ENCODE measurements around the gene STK25. TPM values are rescaled to one million over a fixed set of nuclear protein-coding genes. Genes with fewer than 3 reads are reported as not detected.
A peak's percentile ranks its signal among the peaks of the same experiment; 100 is the strongest.

The STK25 gene
- 100 to 1,000 TPM; 189 to 222 (median 210) TPM for polyA plus RNA-seq (ENCODE audit: insufficient read length in 4 of 4)

- DNase-seq (ENCODE audit: low read depth in 4 of 4, low spot score in 2 of 4): peak; percentile 81 to 96 (median 95)
Observed at GRCh38 chr2:241508240-241509154, at the start of gene STK25. STK25 (minus strand) TSS chr2:241508584; CDS start chr2:241508035, 549 bp downstream.

DNA sequence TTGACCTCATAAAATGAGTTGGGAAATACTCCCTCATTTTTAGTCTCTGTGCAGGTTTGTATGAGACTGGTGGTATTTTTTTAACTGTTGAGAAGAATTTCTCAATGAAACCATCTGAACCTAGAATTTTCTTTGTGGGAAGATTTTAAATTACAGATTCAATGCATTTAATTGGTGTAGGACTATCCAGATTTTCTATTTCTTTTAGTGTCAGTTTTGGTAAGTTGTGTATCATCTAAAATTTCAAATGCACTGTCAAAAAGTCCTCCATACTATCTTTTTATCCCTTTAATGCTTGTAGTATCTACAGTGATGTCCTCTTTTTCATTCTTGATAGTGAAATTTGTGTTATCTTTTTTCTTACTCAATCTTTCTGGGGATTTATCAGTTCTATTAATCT, 48.4 kb upstream of the STK25 start:
- no peak for DNase-seq (ENCODE audit: low read depth in 4 of 4, low spot score in 2 of 4)

DNA sequence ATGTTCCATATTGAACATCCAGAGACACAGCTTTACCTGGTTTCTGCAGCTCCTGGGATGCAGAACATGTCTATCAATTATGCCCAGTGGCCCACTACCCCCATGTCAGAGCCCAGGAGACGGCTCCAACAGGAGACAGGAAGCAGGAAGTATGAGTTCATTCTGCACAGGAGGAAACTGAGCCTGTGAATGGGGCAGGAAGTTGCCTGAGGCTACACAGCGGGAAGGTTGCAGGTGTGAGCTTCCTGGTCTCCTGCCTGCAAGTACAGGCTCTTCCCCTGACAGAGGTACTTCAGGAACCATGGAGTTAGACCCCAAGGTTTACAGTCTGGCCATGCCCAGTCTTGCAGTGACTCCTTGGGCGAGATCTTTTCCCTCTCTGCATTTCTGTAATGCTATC, 47.3 kb upstream of the STK25 start:
- no peak for DNase-seq (ENCODE audit: low read depth in 4 of 4, low spot score in 2 of 4)

DNA sequence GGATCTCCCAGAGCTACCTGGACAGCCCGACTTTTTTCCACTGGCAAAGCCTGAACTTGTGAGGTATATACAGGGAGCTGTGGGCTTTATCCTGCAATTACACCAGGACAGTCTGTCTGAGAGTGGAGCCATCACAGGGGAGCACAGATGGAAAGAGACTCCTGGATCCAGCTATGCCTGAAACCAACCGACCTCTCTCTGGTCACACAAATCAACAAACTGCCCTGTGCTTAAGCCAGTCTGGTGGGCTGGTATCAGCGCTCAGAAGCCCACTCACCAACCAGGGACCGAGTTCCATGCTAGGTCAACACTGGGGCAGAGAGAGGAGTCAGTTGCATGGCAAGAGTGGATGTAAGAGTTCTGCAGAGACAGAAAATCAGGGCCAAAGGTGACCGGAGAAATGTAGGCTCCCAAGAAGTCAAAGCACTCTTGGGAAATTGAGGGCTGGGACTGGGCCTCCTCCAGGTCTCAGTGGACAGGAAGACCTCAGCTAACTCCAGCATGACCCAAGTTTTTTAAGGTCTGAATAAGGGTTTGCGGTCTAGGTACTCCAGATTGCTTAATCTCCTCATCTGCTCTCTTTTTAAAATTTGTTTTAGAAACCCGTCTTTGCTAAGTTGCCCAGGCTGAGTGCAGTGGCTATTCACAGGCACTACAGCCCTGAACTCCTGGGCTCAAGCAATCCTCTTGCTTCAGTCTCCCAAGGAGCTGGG, 46.4 kb upstream of the STK25 start:
- no peak for DNase-seq (ENCODE audit: low read depth in 4 of 4, low spot score in 2 of 4)

DNA sequence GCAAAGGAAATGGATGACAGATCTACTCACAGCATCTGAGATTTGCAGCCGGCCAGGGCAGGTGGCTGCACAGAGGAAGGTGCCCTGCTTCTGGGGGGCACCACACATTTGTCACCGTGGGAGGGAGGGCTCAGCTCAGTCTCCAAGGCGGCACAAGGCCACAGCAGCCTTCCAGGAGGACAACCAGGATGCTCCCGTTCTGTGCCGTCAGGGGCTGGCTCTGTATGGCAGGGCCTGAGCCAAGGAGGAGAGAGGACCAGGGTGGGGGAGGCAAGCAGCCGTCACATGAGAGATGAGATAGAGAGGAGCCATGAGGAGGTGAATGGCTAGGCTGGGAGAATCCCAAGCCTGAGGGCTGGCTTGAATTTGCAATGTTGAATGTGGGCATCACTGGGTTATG, 45.6 kb upstream of the STK25 start:
- no peak for DNase-seq (ENCODE audit: low read depth in 4 of 4, low spot score in 2 of 4)

GRCh38 chr2:241553512-241553830, 45.1 kb upstream of the STK25 start:
- no peak for DNase-seq (ENCODE audit: low read depth in 4 of 4, low spot score in 2 of 4)

DNA sequence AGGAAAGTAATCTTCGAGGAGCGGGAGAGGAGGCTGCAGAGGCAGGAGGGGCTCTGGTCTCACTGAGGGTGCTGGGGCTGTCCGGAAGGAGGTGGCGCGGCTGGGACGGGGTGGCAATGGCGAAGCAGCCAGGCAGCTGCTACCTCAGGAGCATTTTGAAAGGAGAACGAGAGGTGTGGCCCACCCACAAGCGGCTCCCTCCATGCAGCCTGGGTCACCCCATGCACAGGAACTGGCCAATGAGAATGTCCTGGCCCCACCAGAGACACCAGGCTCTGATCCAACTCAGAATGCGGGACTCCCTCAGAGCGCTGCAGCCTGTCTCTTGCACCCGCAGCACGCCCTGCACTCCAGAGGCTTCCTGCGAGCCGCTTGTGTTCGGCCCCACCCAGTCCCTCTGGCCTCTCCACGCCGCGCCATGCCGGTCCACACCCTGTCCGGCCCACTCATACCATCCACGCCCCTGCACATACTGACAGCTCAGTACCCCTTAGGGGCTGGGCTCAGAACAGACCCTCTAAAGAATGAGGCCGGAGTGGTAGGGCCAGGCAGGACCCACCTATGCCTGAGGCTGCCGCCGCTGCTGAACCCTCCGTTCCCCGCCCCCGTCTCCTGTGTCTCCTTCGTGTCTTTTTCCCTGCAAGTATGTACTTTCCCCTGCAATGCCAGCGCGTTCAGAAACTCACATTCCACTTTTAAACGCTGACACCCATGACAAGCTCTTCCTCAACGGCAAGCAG, 43.8 kb upstream of the STK25 start:
- no peak for DNase-seq (ENCODE audit: low read depth in 4 of 4, low spot score in 2 of 4)

DNA sequence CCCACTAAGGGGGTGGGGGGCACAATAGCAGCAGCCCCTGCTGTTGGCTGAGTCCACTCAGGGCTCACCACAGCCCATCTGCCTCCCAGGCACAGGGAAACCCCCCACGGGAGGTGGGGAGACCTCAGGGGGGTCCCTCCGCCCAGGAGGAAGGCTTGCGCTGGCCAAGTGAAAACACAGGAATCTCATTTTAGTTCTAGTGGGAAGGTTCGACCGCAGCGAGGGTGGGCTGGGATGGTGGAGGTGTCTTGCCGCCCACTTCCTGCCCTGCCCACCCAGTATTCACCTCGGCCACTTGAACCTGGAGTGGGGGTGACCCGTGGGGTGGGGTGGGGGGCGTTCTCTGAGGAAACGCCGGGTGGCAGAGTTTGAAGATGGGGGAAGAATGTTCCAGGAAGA, 43.2 kb upstream of the STK25 start:
- DNase-seq (ENCODE audit: low read depth in 4 of 4, low spot score in 2 of 4): no peak

GRCh38 chr2:241550616-241551580, 42.5 kb upstream of the STK25 start:
- DNase-seq (ENCODE audit: low read depth in 4 of 4, low spot score in 2 of 4): no peak

GRCh38 chr2:241548451-241548835, 40.1 kb upstream of the STK25 start:
- DNase-seq (ENCODE audit: low read depth in 4 of 4, low spot score in 2 of 4): no peak

DNA sequence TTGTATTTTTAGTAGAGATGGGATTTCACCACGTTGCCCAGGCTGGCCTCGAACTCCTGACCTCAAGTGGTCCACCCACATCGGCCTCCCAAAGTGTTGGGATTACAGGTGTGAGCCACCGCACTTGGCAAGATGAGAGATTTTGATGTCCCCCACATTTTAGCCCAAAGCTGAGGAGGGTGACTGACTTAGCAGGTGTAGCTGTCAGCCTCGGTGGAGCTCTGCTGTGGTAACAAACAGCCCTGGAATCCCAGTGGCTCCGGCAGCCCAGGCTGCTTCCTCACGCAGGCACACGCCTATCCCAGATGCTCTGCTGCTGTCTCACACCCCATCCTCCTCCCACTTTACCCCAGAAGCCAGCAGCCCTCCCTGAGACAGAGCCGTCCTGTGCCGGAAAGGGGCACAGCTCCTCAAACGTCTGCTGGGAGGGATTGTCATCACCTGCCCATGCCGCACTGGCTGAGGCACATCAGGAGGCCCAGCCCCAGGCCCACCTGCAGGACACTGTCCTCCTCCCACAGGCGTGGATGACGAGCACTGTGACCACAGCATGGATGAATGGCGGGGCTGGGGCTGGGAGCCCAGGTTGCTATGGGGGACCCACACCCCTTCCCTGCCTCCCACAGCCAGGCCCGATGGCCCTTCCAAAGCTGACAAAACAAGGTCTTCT, 39.5 kb upstream of the STK25 start:
- DNase-seq (ENCODE audit: low read depth in 4 of 4, low spot score in 2 of 4): no peak

GRCh38 chr2:241546771-241547498, 38.6 kb upstream of the STK25 start:
- no peak for DNase-seq (ENCODE audit: low read depth in 4 of 4, low spot score in 2 of 4)

DNA sequence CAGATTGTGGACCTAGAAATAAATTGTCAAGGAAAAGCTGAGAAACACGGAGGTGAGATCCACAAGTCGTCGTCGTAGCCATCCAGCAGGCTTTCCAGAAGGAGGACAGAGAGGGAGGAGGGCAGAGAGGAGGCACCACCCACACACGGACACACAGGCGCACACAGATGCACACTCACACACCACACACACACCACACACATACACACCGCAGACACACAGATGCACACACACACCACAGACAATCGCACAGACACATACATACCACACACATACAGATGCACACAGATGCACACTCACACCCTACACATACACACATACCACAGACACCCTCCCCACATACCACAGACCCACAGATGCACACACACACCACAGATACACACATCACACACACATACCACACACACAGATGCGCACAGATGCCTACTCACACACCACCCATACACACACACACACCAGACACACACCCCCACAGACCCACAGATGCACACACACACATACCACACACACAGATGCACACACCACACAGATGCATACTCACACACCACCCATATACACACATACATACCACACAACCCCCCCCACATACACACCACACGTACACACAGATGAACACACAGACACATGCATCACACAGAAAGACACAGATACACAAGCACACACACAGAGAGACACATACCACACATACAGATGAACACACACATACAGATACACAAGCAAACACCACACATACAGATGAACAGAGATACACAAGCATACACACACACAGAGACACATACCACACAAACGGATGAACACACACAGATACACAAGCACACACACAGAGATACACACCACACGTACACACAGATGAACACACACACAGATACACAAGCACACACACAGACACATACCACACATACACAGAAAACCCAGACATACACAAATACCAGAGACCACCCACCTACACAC, 37.4 kb upstream of the STK25 start:
- DNase-seq (ENCODE audit: low read depth in 4 of 4, low spot score in 2 of 4): no peak

DNA sequence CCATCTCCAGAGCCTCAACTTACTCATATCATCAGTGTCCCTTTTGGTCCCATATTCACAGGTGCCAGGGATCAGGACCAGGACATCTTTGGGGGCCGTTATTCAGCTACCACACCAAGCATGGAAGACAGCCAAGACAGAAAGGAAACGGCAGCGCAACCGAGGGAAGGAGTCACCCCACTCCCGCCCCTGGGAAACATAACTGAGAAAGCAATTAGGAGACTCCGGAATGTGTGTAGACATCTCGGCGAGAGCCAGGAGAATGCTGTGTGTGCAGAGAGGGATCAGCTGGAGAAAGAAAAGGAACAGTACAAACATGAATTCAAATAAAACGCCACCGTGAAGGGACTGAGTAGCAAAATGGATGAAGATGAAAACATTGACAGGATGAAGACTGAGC, 36.7 kb upstream of the STK25 start:
- DNase-seq (ENCODE audit: low read depth in 4 of 4, low spot score in 2 of 4): no peak

DNA sequence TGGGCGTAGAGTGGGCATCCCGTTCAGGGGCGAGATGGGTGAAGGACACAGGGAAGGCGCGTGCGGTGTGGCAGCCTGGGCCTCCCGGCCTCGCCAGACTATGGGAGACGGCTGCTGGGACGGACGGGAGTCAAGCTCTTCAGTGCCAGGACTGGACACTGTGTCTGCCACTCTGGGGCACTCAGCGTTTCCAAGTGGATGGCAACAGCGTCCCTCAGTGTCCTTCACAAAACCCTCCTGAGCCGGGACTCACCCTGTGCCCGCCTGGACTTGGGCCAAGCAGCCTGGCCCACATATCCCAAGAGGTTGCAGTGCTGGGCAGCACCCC, 33.9 kb upstream of the STK25 start:
- no peak for DNase-seq (ENCODE audit: low read depth in 4 of 4, low spot score in 2 of 4)

DNA sequence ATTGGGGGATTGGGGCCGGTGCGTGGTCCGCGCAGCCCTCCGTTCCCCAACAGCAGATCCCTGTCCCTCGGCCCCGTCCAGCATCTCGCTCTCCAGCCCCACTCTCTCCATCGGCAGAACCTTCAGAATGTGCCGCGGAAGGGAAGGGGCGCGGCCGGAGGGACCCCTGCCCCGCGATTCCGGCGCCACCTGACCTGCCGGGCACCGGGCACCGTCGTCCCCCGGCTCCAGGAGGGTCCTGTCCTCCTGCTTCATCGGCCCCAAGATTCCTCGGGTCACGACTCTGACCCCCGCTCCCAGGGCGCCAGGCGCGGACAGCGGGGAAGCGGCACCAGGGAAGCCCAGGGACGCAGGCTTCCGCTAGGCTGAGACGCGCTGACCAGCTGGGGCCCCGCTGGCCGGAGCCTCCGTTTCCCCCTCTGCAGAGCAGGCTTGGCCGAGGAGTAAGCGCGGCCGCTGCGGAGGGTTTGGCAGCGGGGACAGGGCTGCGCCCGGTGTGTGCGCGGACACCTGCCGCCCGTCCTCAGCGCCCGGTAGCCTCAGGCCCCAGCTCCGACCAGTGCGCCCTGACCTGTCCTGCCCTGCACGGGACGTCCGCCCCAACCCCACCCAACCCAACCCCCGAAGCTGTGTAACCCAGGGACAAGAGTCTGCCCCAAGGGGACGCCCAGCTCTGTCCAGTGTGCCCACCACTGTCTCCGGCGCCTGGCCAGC, 33.3 kb upstream of the STK25 start:
- DNase-seq (ENCODE audit: low read depth in 4 of 4, low spot score in 2 of 4): no peak
